Uterus (tissue), 2 donors: Measurements from ENCODE around the gene TJAP1.

Experiments used
- POLR2A ChIP-seq, 2 donors: fragments of 450-650 bp; IDR thresholded peaks; one replicate each; pipeline ENCODE4 v1.6.1; 2016; ENCODE audit warnings: antibody characterized with exemption in 2 of 2, mild to moderate bottlenecking in 1 of 2, moderate library complexity in 1 of 2
- TF ChIP-seq, protein P1 (sequence below), 4 experiments: fragments of 200-600 bp in 2 of 4; fragments of 450-650 bp in 2 of 4; sonication (generic) in 2 of 4; IDR thresholded peaks; one replicate each; pipeline ENCODE4 v1.5.1; 2016 to 2019; ENCODE audit warnings: antibody characterized with exemption in 4 of 4, mild to moderate bottlenecking in 2 of 4, moderate library complexity in 1 of 4

DNA sequence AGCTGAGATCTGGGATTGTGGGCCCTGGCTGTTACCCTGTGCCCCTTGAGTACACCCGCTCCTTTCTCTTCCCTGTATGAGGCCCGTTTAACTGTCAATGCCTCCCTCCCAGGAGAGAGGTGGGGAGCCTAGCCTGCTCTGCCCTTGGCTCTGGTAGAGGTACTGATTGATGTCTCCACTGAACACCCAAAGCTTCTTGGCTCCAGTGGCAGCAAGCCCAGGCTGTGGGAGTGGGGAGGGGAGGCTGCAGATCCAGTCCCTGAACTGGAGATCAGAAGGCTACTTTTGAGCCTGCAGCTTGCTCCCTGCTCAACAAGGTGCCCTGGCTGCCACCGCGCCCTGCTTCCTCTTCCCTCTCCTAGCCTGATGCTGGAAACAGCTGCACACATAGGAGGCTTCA lies 25.3 kb downstream of the TJAP1 start:
- TF ChIP-seq, protein P1, sequence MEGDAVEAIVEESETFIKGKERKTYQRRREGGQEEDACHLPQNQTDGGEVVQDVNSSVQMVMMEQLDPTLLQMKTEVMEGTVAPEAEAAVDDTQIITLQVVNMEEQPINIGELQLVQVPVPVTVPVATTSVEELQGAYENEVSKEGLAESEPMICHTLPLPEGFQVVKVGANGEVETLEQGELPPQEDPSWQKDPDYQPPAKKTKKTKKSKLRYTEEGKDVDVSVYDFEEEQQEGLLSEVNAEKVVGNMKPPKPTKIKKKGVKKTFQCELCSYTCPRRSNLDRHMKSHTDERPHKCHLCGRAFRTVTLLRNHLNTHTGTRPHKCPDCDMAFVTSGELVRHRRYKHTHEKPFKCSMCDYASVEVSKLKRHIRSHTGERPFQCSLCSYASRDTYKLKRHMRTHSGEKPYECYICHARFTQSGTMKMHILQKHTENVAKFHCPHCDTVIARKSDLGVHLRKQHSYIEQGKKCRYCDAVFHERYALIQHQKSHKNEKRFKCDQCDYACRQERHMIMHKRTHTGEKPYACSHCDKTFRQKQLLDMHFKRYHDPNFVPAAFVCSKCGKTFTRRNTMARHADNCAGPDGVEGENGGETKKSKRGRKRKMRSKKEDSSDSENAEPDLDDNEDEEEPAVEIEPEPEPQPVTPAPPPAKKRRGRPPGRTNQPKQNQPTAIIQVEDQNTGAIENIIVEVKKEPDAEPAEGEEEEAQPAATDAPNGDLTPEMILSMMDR (IDR thresholded peaks at IDR 0.05): no peak
- no peak for TF ChIP-seq POLR2A (IDR thresholded peaks at IDR 0.05)
